ENCODE measurements around the gene DDAH1. TPM values are rescaled to one million over a fixed set of nuclear protein-coding genes. Genes with fewer than 3 reads are reported as not detected.

The DDAH1 gene
- total and polyA plus RNA-seq, 11 donors: 5.7 to 33.9 (median 16.1) TPM

DNA sequence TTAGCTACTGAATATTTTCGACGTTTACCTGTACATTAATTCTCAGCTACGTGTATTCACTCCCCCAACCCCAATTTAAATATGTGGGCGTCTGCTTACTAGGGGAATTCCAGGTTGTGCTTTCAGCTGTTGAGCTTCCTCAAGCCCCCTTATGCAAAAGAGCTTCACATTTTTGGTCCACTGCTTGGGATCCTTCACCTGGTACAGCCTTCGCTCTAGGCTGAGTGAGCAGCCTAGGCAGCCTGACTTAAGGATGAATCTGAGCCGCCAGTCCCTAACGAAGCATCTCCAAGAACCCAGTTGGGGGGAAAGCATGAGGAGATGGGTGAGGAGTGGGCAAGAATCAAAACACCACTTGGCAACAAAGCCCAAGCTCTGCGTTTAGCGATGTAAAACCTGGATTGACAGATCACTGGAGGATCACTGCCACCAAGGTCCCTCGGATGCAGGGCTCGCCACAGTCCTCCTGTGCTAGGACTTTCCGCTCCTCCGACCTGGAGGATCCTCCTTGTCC is 189.2 kb downstream of the DDAH1 start:
- no peak for DNase-seq
- H3K27me3 ChIP-seq: no peaks in the 10 kb centered on the region
- peak overlapping the region; percentile 61 to 98 (median 97) for H3K27ac ChIP-seq
- peaks cover 0 to 30% (median 8%) of the 10 kb centered on the region in 9 donors for H3K36me3 ChIP-seq
- H3K4me3 ChIP-seq: peak overlapping the region; percentile 65 to 97 (median 90)
- no peak for TF ChIP-seq POLR2A (IDR thresholded peaks at IDR 0.05)
- TF ChIP-seq, protein P1, sequence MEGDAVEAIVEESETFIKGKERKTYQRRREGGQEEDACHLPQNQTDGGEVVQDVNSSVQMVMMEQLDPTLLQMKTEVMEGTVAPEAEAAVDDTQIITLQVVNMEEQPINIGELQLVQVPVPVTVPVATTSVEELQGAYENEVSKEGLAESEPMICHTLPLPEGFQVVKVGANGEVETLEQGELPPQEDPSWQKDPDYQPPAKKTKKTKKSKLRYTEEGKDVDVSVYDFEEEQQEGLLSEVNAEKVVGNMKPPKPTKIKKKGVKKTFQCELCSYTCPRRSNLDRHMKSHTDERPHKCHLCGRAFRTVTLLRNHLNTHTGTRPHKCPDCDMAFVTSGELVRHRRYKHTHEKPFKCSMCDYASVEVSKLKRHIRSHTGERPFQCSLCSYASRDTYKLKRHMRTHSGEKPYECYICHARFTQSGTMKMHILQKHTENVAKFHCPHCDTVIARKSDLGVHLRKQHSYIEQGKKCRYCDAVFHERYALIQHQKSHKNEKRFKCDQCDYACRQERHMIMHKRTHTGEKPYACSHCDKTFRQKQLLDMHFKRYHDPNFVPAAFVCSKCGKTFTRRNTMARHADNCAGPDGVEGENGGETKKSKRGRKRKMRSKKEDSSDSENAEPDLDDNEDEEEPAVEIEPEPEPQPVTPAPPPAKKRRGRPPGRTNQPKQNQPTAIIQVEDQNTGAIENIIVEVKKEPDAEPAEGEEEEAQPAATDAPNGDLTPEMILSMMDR (IDR thresholded peaks at IDR 0.05): no peak
- WGBS, 4 donors: 2 to 5% (median 3%) methylated on average over 11 to 13 of the region's 13 CpGs
- H3K9me3 ChIP-seq: no peaks in the 10 kb centered on the region
- no peak for ATAC-seq
- intact Hi-C loops (cut with DNase I): loop anchor here in 1 of 10 donors (1.0 kb wide), 1 partner anchor 16 kb away; the partner anchor contains the start of gene C1orf52
- peaks cover 8 to 65% (median 27%) of the 10 kb centered on the region in 12 donors for H3K4me1 ChIP-seq

DNA sequence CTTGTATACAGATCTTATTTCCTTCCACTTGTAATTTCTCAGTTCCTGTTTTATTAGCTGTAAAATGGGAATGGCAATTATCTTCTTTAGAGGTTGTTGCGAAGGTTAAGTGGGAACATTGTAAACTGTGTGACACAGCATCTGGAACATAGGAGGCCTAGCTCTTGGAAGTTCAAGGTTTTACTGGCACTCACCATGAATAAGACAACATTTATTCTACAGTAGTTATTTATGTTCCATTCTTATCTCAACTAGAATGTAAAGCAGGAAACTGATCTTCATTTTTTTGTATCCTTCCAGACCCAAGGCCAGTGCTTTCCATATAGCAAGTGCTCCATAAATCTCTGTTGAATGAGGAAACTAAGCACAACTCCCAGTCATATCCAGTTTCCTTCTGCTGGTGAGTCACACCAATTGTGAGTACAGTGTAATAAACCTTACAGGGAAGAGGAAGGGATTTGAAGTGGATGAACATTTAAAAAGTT is 189.9 kb downstream of the DDAH1 start:
- Histone ChIP-seq H3K4me1 (peaks cover 8 to 68% (median 27%) of the 10 kb centered on the region in 12 donors), H3K27me3 (no peaks in the 10 kb centered on the region), H3K4me3 (peak overlapping the region in 10 of 12 donors; percentile 69 to 97 (median 92)), H3K9me3 (no peaks in the 10 kb centered on the region), H3K27ac (peak overlapping the region in 7 of 12 donors; percentile 61 to 98 (median 97)), H3K36me3 (peaks cover 0 to 38% (median 16%) of the 10 kb centered on the region in 9 donors)
- intact Hi-C loops (cut with DNase I): no loop called here
- no peak for ATAC-seq
- 53 to 70% (median 57%) methylated on average over 1 of the region's 1 CpG for WGBS, 4 donors
- no peak for DNase-seq
- no peak for TF ChIP-seq POLR2A (IDR thresholded peaks at IDR 0.05)
- TF ChIP-seq, protein P1 (IDR thresholded peaks at IDR 0.05): no peak

DNA sequence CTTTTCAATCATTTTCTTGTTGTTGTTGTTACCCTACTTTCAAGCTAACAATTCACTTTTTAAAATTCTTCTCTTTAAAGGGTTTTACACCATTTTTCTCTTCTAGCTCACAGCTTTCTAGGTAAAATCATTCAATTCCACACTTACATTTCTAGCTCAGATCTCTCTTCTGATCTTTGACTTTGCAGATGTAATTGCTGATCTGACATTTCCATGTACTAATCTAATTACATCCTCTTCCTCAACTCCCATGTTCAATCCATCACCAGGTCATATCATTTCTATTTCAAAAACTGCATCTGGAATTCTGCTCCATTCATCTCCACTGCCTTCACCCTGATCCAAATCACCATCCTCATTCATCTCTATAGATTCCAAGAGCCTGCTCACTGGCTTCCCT is 191.6 kb downstream of the DDAH1 start:
- Histone ChIP-seq H3K36me3 (peaks cover 0 to 54% (median 32%) of the 10 kb centered on the region in 9 donors), H3K4me3 (no peak overlapping the region), H3K27me3 (no peaks in the 10 kb centered on the region), H3K27ac (no peak overlapping the region), H3K4me1 (peaks cover 8 to 58% (median 28%) of the 10 kb centered on the region in 12 donors), H3K9me3 (no peaks in the 10 kb centered on the region)
- ATAC-seq (no peak), DNase-seq (no peak)
- intact Hi-C loops (cut with DNase I): no loop called here
- TF ChIP-seq, protein P1 (IDR thresholded peaks at IDR 0.05): no peak
- no peak for TF ChIP-seq POLR2A (IDR thresholded peaks at IDR 0.05)

DNA sequence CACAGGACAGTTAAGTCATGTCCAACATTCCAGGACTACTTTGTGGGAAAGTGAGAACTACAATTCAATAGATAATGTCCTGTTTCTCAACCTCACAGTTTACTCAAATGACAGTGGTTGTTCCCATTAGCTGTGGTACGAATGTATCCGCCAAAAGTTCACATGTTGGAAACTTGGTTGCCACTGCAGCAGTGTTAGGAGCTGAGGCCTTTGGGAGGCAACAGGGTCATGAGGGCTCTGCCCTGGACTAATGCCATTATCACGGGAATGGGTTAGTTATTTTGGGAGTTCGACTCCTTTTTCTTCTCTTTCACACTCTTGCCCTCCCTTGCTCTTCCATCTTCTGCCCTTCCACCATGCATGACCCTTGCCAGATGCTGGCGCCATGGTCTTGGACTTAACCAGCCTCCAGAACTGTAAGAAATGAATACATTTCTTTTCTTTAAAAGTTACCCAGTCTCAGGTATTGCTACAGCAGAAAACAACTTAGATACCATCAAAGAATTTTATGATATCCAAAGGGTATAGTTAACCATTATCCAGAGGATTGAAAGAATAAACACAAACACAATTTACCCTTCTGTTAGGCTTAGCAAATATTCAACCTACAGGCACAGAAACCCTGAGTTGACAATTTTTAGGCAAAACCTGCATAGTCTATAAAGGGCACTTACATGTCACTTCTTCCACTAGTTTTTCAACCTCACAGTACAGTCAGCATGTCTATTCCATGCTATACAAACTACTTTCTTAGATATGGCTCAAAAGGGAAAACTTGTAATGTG is 196.0 kb downstream of the DDAH1 start:
- H3K36me3 ChIP-seq: peaks cover 0 to 96% (median 71%) of the 10 kb centered on the region in 9 donors
- no peaks in the 10 kb centered on the region for H3K27me3 ChIP-seq
- no peak overlapping the region for H3K27ac ChIP-seq
- H3K4me1 ChIP-seq: peaks cover 0 to 29% (median 9%) of the 10 kb centered on the region in 12 donors
- no peak for ATAC-seq
- no peak overlapping the region for H3K4me3 ChIP-seq
- no peaks in the 10 kb centered on the region for H3K9me3 ChIP-seq
- TF ChIP-seq, protein P1 (IDR thresholded peaks at IDR 0.05): no peak
- no peak for TF ChIP-seq POLR2A (IDR thresholded peaks at IDR 0.05)
- intact Hi-C loops (cut with DNase I): no loop called here
- DNase-seq: no peak
- WGBS, 4 donors: 76 to 82% (median 79%) methylated on average over 5 of the region's 5 CpGs

Measured in heart left ventricle (tissue), 16 donors.